Astrocyte (in vitro differentiated cells and primary cell): ENCODE measurements around the gene AIF1.

Source experiments
- EZH2 ChIP-seq: IDR thresholded peaks from 2 replicates; pipeline ENCODE4 v1.6.1; 2012; ENCODE audit warnings: mild to moderate bottlenecking, low read length, inconsistent platforms; ENCODE audit not compliant: insufficient read depth
- TF ChIP-seq, protein P1 (sequence below): IDR thresholded peaks from 2 replicates; pipeline ENCODE4 v1.5.1; 2011; ENCODE audit warnings: low read depth, mild to moderate bottlenecking, inconsistent platforms, low read length, moderate library complexity; ENCODE audit not compliant: insufficient read depth

DNA sequence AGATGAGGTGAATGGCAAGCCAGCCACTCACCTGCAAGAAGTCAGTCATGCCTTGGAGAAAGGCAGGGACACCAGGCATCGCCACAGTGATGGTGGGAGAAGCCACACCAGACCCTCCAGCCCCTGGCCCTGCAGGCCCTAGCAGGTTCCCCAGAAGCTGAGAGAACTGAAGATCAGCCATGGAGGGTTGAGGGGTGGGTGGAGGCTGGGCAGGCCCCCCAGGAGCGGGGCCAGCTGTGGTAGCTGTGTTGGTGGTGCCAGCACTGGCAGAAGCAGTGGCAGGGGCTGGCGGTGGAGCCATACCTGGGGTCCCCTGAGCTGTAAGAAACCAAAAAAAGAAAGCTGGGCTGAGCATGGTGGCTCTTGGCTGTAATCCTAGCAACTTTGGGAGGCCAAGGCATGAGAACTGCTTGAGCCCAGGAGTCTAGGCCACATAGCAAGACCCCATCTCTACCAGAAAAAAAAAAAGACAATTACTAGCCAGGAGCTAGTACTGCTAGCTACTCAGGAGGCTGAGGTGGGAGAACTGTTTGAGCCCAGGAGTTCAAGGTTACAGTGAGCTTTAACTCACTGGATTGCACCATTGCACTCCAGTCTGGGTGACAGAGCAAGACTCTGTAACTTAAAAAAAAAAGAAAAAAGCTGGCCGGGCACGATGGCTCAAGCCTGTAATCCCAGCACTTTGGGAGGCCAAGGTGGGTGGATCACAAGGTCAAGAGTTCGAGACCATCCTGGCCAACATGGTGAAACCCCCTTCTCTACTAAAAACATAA is 27.9 kb downstream of the AIF1 start:
- TF ChIP-seq, protein P1, sequence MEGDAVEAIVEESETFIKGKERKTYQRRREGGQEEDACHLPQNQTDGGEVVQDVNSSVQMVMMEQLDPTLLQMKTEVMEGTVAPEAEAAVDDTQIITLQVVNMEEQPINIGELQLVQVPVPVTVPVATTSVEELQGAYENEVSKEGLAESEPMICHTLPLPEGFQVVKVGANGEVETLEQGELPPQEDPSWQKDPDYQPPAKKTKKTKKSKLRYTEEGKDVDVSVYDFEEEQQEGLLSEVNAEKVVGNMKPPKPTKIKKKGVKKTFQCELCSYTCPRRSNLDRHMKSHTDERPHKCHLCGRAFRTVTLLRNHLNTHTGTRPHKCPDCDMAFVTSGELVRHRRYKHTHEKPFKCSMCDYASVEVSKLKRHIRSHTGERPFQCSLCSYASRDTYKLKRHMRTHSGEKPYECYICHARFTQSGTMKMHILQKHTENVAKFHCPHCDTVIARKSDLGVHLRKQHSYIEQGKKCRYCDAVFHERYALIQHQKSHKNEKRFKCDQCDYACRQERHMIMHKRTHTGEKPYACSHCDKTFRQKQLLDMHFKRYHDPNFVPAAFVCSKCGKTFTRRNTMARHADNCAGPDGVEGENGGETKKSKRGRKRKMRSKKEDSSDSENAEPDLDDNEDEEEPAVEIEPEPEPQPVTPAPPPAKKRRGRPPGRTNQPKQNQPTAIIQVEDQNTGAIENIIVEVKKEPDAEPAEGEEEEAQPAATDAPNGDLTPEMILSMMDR, result no peak
- TF ChIP-seq EZH2, result no peak
